Body of pancreas (tissue), 4 donors: ENCODE results near the gene GUCY2D. TPM values are rescaled to one million over a fixed set of nuclear protein-coding genes. Genes with fewer than 3 reads are reported as not detected.

Experiments
- ATAC-seq: fragments of 150-250 bp; one replicate; pipeline ENCODE4 v1.9.1; 2016
- DNase-seq, 4 donors: peaks; one replicate each; pipeline ENCODE4 v3.0.0-alpha.2; 2019
- H3K27ac ChIP-seq, 4 donors: fragments of 200-600 bp; sonication (generic); 1 replicate in 3 of 4; 2 replicates in 1 of 4; pipeline versions ENCODE4 v1.5.1 to v1.6.1; 2016 to 2019; ENCODE audit warnings: mild to moderate bottlenecking in 1 of 4, mixed read lengths in 1 of 4, moderate library complexity in 1 of 4
- H3K27me3 ChIP-seq, 2 donors: fragments of 200-600 bp; sonication (generic); one replicate each; pipeline ENCODE4 v1.6.0; 2016; ENCODE audit warnings: mild to moderate bottlenecking in 1 of 2
- H3K36me3 ChIP-seq, 2 donors: fragments of 200-600 bp; sonication (generic); replicated peaks in 1 of 2; 2 replicates each; pipeline ENCODE4 v1.5.1; 2016; ENCODE audit warnings: low read depth in 2 of 2; ENCODE audit not compliant: insufficient read depth in 1 of 2
- H3K4me1 ChIP-seq: fragments of 200-600 bp; sonication (generic); one replicate; pipeline ENCODE4 v1.6.0; 2016
- H3K4me3 ChIP-seq, 2 donors: fragments of 200-600 bp; sonication (generic); 1 replicate in 1 of 2; 2 replicates in 1 of 2; pipeline ENCODE4 v1.5.1; 2016 to 2019
- H3K9me3 ChIP-seq, 3 donors: fragments of 200-600 bp; sonication (generic); 1 replicate in 2 of 3; 2 replicates in 1 of 3; pipeline ENCODE4 v1.5.1; 2016
- POLR2A ChIP-seq, 3 donors: fragments of 450-650 bp; IDR thresholded peaks; one replicate each; pipeline ENCODE4 v1.6.1; 2016; ENCODE audit warnings: antibody characterized with exemption in 3 of 3, mild to moderate bottlenecking in 2 of 3
- WGBS, 2 donors: methylation state at CpG; one replicate each; pipeline ENCODE4 v1.1.5; 2017; 5-methylcytosine and 5-hydroxymethylcytosine counted together
- intact Hi-C: fragments of 100-400 bp; cut with DNase I; formaldehyde crosslinking; loops from one replicate; pipeline ENCODE4 v1.15.1; 2023
- total RNA-seq, 2 donors: library from RNA; depleted of rRNA; stranded (reverse); fragments of >200 nt; gene quantifications; one replicate each; pipeline ENCODE4 v1.1.0, GENCODE V29; 2016
- TF ChIP-seq, protein P1 (sequence below), 7 experiments: fragments of 450-650 bp in 4 of 7; fragments of 200-600 bp in 3 of 7; sonication (generic) in 3 of 7; IDR thresholded peaks; one replicate each; pipeline ENCODE4 v1.5.1; 2016 to 2019; ENCODE audit warnings: antibody characterized with exemption in 7 of 7

The GUCY2D gene
- total RNA-seq, 2 donors from 2014 or later = not detected

DNA sequence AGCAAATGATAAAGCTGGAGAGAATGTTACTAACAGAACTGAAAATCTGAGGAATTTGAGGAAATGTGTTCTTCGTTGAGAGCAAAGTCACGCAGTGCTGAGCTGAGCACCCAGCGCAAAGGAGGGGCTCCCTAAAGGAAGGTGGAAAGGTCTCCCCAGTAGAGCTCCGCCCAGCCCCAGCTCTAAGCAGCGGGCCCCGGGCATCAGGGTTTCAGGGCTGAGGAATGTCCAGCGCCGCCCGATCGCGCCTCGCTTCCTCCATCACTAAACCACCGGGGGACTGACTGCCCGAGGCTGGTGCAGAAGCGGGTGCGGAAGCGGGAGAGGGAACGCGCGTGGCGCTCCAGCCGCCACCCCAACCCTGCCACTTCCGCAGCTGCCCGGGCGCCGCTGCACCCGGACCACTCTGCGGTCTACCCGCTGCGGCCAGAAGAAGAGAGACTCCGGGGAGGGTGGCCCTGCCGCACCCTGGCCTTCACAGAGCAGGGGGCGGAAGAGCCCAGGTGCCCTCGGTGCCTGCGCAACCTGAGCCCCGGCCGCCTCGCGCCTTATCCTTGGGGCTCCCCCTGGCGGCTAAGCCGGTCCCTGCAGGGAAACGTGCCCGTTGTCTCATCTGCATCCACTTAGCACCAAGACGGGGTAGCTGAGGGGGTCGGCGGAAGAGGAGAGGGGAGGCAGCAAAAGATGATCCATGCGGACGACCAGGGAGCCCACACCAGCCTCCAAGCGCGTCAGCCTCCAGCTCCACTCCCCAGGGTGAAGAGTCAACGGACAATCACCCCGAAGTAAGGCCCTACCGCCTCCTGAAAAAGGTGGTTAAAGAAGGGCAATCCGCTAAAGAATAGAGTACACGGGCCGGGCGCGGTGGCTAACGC, 12.4 kb upstream of the GUCY2D start:
- Histone ChIP-seq H3K4me1 (peaks cover 3% of the 10 kb centered on the region), H3K9me3 (no peaks in the 10 kb centered on the region), H3K27me3 (no peaks in the 10 kb centered on the region), H3K27ac (peak overlapping the region in 3 of 4 donors; percentile 46 to 65 (median 56)), H3K36me3 (no peaks in the 10 kb centered on the region), H3K4me3 (no peak overlapping the region)
- intact Hi-C loops = loop anchor here (5.0 to 10.0 kb wide), 4 partner anchors 58 to 165 kb away; partner anchors contain the start of genes CNTROB and TRAPPC1
- TF ChIP-seq POLR2A (IDR thresholded peaks at IDR 0.05) = peak in 2 of 3 donors; percentile 33 to 40
- TF ChIP-seq, protein P1, sequence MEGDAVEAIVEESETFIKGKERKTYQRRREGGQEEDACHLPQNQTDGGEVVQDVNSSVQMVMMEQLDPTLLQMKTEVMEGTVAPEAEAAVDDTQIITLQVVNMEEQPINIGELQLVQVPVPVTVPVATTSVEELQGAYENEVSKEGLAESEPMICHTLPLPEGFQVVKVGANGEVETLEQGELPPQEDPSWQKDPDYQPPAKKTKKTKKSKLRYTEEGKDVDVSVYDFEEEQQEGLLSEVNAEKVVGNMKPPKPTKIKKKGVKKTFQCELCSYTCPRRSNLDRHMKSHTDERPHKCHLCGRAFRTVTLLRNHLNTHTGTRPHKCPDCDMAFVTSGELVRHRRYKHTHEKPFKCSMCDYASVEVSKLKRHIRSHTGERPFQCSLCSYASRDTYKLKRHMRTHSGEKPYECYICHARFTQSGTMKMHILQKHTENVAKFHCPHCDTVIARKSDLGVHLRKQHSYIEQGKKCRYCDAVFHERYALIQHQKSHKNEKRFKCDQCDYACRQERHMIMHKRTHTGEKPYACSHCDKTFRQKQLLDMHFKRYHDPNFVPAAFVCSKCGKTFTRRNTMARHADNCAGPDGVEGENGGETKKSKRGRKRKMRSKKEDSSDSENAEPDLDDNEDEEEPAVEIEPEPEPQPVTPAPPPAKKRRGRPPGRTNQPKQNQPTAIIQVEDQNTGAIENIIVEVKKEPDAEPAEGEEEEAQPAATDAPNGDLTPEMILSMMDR (IDR thresholded peaks at IDR 0.05) = peak; percentile 91 to 99 (median 93)
- WGBS, 2 donors = 4 to 8% methylated on average over 19 to 58 of the region's 59 CpGs
- DNase-seq = peak; percentile 83 to 90 (median 86)
- peak; percentile 86 for ATAC-seq

DNA sequence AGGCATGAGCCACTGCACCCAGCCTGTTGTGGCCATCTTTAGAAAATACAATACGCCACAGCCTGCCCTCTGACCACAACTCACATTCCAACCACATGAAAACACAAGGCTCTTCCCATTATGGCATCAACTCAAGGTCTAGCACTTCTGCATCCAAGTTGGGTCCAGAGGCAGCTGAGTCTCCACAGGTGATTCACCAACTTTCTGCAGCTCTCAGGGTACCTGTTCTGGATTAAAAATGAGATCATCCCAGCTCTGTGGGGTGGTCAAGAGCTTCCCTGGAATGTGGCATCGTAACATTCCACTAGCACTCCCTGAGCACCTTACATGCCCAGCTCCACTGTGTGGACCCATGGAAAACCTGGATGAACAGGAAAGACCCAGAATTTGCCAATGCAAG, 9.9 kb upstream of the GUCY2D start:
- ATAC-seq (no peak), DNase-seq (no peak)
- WGBS, 2 donors = 60 to 81% methylated on average over 2 of the region's 2 CpGs
- Histone ChIP-seq H3K4me1 (peaks cover 3% of the 10 kb centered on the region), H3K36me3 (no peaks in the 10 kb centered on the region), H3K27ac (no peak overlapping the region), H3K4me3 (no peak overlapping the region), H3K9me3 (no peaks in the 10 kb centered on the region), H3K27me3 (no peaks in the 10 kb centered on the region)
- intact Hi-C loops = no loop called here
- TF ChIP-seq, protein P1 (IDR thresholded peaks at IDR 0.05) = no peak
- TF ChIP-seq POLR2A (IDR thresholded peaks at IDR 0.05) = no peak

DNA sequence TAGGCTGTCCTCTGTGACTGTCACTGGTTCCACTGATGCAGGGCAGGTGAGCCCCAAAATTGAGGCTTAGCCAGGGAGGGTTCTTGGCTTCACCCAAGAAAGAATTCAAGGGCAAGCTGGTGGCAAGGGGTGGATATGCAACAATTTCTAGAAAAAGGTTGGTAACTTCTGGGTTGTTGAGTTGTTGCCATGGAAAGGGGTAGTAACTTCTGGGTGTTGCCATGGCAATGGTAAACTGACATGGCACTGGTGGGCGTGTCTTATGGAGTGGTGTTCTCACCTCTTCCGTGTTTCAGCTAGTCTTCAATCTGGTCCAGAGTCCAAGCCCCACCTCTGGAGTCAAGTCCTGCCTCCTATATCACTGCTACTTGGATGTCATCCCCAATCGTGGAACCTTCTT, 9.5 kb upstream of the GUCY2D start:
- no peaks in the 10 kb centered on the region for H3K9me3 ChIP-seq
- H3K4me1 ChIP-seq = peaks cover 3% of the 10 kb centered on the region
- TF ChIP-seq POLR2A (IDR thresholded peaks at IDR 0.05) = no peak
- TF ChIP-seq, protein P1 (IDR thresholded peaks at IDR 0.05) = no peak
- ATAC-seq (no peak), DNase-seq (no peak)
- no peaks in the 10 kb centered on the region for H3K36me3 ChIP-seq
- no peak overlapping the region for H3K27ac ChIP-seq
- intact Hi-C loops = no loop called here
- 43 to 46% methylated on average over 3 of the region's 3 CpGs for WGBS, 2 donors
- no peaks in the 10 kb centered on the region for H3K27me3 ChIP-seq
- no peak overlapping the region for H3K4me3 ChIP-seq

DNA sequence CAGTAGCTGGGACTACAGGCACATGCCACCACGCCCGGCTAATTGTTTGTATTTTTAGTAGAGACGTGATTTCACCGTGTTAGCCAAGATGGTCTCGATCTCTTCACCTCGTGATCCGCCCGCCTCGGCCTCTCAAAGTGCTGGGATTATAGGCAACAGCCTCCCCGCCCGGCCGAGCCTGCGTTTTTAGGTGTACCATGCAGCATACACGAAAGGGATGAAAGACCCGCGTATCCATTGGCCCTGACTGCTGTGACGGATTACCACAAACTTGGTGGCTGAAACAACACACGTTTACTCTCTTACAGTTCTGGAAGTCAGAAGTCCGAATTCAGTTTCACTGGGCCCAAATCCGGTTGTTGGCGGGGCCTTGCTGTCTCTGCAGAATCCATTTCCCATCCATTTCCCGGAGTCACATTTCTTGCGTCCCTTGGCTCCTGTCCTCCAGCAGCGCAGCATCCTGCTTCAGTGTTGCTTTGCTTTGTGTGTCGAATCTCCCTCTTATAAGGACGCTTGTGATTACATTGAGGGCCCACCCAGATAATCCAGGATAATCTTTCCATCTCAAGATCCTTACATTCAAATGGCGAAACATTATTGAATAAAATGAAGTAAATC, 8.3 kb upstream of the GUCY2D start:
- H3K36me3 ChIP-seq = no peaks in the 10 kb centered on the region
- TF ChIP-seq, protein P1 (IDR thresholded peaks at IDR 0.05) = no peak
- no peak for TF ChIP-seq POLR2A (IDR thresholded peaks at IDR 0.05)
- H3K27ac ChIP-seq = no peak overlapping the region
- no peak for DNase-seq
- ATAC-seq = no peak
- no peaks in the 10 kb centered on the region for H3K9me3 ChIP-seq
- no peak overlapping the region for H3K4me3 ChIP-seq
- H3K27me3 ChIP-seq = no peaks in the 10 kb centered on the region
- intact Hi-C loops = no loop called here
- WGBS, 2 donors = 79 to 82% methylated on average over 27 of the region's 27 CpGs
- H3K4me1 ChIP-seq = peaks cover 3% of the 10 kb centered on the region
